ENCODE data around the gene CYP2D6. TPM values are rescaled to one million over a fixed set of nuclear protein-coding genes. Genes with fewer than 3 reads are reported as not detected.
A peak's percentile ranks its signal among the peaks of the same experiment; 100 is the strongest.
"Not testable (repeated sequence)": the region's sequence is repeated elsewhere in the genome, so short reads cannot be mapped to it uniquely, and the experiment has no call there.

Gene CYP2D6
- total RNA-seq, 1 donor from 2014 or later, result 0.53 TPM

DNA sequence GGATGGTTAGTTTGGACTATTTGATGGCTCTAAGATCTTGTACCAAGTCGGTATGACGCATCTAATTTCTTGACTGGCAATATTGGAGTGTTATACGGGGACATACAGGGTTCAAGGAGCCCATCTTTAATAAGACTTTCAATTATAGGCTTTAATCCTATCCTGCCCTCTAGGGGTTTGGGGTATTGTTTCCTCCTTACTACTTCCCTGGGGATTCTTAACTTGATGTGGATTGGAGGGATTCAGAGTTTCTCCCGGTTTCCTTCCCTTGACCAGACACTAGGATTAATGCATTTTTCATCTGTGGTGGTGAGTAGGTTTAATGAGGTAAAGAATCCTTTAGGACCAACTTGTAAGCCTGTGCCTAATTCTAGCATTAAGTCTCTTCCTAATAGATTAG is 18.8 kb downstream of the CYP2D6 start:
- FAIRE-seq (no peak), DNase-seq (ENCODE audit: low read depth) (no peak)
- Histone ChIP-seq H3K4me3 (ENCODE audit: low read depth, low read length) (no peak overlapping the region), H3K27me3 (ENCODE audit: control insufficient read depth, insufficient read depth, low read length) (no peaks in the 10 kb centered on the region), H3K36me3 (ENCODE audit: control insufficient read depth, insufficient read depth, low read length) (no peaks in the 10 kb centered on the region)
- TF ChIP-seq, protein P1, sequence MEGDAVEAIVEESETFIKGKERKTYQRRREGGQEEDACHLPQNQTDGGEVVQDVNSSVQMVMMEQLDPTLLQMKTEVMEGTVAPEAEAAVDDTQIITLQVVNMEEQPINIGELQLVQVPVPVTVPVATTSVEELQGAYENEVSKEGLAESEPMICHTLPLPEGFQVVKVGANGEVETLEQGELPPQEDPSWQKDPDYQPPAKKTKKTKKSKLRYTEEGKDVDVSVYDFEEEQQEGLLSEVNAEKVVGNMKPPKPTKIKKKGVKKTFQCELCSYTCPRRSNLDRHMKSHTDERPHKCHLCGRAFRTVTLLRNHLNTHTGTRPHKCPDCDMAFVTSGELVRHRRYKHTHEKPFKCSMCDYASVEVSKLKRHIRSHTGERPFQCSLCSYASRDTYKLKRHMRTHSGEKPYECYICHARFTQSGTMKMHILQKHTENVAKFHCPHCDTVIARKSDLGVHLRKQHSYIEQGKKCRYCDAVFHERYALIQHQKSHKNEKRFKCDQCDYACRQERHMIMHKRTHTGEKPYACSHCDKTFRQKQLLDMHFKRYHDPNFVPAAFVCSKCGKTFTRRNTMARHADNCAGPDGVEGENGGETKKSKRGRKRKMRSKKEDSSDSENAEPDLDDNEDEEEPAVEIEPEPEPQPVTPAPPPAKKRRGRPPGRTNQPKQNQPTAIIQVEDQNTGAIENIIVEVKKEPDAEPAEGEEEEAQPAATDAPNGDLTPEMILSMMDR (IDR thresholded peaks at IDR 0.05; ENCODE audit: insufficient read depth, low read length, severe bottlenecking), result no peak

DNA sequence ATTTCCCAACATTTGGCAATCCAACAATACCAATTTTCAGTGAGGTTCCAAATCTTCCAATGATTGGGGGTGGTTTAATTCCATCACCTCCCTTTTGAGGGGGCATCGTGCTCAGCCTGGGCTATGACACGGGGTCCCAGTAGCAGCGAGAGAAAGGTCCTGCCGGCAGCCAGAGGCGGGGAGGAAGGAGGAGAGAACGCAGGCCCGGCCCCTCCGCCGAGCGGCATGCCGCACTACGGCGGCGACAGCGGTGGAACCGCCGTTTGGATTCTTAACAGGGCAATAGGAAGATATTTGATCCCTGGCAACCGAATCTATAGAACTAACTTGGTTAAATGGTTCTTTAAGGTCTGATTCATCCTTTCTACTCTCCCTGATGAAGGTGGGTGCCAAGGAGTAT is 21.8 kb downstream of the CYP2D6 start:
- no peak for DNase-seq (ENCODE audit: low read depth)
- H3K36me3 ChIP-seq (ENCODE audit: control insufficient read depth, insufficient read depth, low read length), result no peaks in the 10 kb centered on the region
- no peak overlapping the region for H3K4me3 ChIP-seq (ENCODE audit: low read depth, low read length)
- no peaks in the 10 kb centered on the region for H3K27me3 ChIP-seq (ENCODE audit: control insufficient read depth, insufficient read depth, low read length)
- FAIRE-seq, result no peak
- TF ChIP-seq, protein P1 (IDR thresholded peaks at IDR 0.05; ENCODE audit: insufficient read depth, low read length, severe bottlenecking), result no peak

DNA sequence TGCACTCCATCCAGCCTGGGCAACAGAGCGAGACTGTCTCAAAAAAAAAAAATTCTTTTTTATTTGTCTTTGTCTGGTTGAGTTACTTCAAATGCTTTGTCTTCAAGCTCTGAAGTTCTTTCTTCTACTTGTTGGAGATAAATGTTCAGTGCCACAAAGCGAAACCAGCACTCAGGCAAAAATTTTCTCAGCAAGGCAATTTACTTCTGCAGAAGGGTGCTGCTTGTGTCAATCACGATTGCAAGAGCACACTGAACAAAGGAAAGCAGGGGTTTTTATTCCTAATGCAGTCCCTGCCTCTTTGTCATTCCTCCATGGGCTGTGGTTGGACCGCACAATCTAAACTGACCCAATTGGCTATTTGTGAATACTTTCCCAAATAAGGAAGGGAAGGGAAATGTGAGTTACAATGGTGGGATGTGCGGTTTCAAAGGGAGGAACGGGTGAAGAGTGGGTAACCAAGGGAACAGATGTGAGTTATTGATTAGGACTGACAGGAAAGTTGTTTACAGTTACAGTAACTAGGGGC is 26.2 kb downstream of the CYP2D6 start:
- not testable (repeated sequence) for H3K4me3 ChIP-seq (ENCODE audit: low read depth, low read length); H3K36me3 ChIP-seq (ENCODE audit: control insufficient read depth, insufficient read depth, low read length); FAIRE-seq; H3K27me3 ChIP-seq (ENCODE audit: control insufficient read depth, insufficient read depth, low read length); DNase-seq (ENCODE audit: low read depth)

DNA sequence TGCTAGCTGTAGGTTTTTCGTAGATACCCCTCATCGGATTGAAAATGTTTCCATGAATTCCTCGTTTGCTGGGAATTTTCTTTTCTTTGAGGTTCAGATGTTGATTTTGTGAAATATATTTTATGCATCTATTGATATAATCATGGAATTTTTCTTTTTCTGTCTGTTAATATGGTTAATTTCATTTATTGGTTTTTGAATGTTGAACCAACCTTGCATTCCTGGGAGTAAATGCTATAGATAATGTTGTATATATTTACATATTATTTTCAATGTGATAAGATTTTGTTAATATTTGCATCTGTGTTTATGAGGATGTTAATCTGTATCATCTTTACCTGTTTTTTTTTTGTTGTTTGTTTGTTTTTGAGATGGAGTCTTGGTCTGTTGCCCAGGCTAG is 29.4 kb downstream of the CYP2D6 start:
- Histone ChIP-seq H3K27me3 (ENCODE audit: control insufficient read depth, insufficient read depth, low read length) (no peaks in the 10 kb centered on the region), H3K4me3 (ENCODE audit: low read depth, low read length) (no peak overlapping the region), H3K36me3 (ENCODE audit: control insufficient read depth, insufficient read depth, low read length) (no peaks in the 10 kb centered on the region)
- DNase-seq (ENCODE audit: low read depth), result no peak
- TF ChIP-seq, protein P1 (IDR thresholded peaks at IDR 0.05; ENCODE audit: insufficient read depth, low read length, severe bottlenecking), result no peak
- no peak for FAIRE-seq

DNA sequence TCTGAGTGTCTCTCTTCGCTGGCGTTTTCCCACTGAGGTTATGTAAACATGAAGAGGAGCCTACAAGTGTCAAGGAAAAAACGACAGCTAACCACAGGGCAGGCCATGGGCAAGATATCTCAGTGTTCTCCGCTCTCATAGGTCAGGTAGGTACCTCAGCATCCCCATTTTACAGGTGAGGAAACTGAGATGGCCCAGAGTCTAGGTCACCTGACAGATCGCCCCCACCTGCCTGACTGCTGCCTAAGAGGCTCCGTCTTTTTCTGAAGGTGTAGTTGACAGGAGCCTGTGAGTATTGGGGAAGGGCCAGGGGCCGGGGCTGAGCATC is 39.2 kb downstream of the CYP2D6 start:
- FAIRE-seq, result no peak
- H3K27me3 ChIP-seq (ENCODE audit: control insufficient read depth, insufficient read depth, low read length), result no peaks in the 10 kb centered on the region
- H3K4me3 ChIP-seq (ENCODE audit: low read depth, low read length), result peak overlapping the region; percentile 52
- no peak for DNase-seq (ENCODE audit: low read depth)
- TF ChIP-seq, protein P1 (IDR thresholded peaks at IDR 0.05; ENCODE audit: insufficient read depth, low read length, severe bottlenecking), result no peak
- peaks cover 3% of the 10 kb centered on the region for H3K36me3 ChIP-seq (ENCODE audit: control insufficient read depth, insufficient read depth, low read length)

DNA sequence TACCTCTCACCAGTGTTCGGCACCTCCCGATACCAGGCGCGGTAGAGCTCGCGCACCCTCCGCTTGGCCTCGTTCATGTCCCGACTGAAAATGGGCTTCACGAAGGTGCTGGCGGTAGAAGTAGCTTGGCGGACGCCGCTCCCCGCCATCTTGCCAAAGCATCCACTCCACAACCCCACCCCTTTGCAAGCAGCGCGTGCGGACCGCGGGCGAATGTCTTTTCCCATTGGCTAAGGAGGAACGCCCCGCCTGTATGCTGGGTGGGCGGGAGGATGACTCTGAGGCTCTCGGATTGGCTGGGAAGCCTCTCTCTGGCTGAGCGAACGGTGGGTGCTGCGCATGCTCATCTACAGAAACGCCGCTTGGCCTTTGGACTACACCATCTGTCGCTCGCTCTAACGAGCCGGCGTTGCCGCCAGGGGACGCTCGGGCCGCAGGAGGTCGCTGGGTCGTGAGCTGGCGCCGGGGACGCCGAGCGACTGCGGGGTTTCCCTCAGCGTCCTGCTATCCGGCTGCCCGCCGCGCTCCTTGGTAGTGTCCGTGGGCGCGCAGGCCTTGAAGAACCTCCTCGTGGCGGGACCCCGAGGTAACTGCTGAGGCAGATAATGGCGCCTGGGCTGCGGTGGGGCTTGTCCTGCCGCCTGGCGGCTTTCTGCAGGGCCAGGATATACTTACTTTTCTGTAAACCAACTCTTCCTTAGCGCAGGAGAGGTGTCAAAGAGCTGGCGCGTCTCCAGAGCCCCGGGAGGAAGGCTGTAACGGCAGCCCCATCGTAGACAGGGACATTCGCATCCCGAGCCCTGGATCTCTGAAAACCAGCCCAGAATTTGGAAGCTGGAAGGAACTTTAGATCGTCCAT is 39.8 kb downstream of the CYP2D6 start, which contains the start of gene NDUFA6:
Gene NDUFA6 (minus strand): TSS at position 177 of the 859 bp plus-strand sequence. CDS start 28 bp downstream, at position 149.
- DNase-seq (ENCODE audit: low read depth) (peak; percentile 97), FAIRE-seq (peak; percentile 82)
- Histone ChIP-seq H3K27me3 (ENCODE audit: control insufficient read depth, insufficient read depth, low read length) (no peaks in the 10 kb centered on the region), H3K4me3 (ENCODE audit: low read depth, low read length) (peak within 1 kb of the TSS; percentile 86), H3K36me3 (ENCODE audit: control insufficient read depth, insufficient read depth, low read length) (peaks cover 3% of the 10 kb centered on the region)
- TF ChIP-seq, protein P1 (IDR thresholded peaks at IDR 0.05; ENCODE audit: insufficient read depth, low read length, severe bottlenecking), result peak; percentile 98

Data from bronchial epithelial cell (primary cell).